ENCODE results near the gene NFE2L3. TPM values are rescaled to one million over a fixed set of nuclear protein-coding genes. Genes with fewer than 3 reads are reported as not detected.

Gene NFE2L3
- total and polyA plus RNA-seq, 2 donors (not counting 3 experiments of a cell fraction or from before 2014, with no cell fraction given), result 29.6 to 40.2 TPM

DNA sequence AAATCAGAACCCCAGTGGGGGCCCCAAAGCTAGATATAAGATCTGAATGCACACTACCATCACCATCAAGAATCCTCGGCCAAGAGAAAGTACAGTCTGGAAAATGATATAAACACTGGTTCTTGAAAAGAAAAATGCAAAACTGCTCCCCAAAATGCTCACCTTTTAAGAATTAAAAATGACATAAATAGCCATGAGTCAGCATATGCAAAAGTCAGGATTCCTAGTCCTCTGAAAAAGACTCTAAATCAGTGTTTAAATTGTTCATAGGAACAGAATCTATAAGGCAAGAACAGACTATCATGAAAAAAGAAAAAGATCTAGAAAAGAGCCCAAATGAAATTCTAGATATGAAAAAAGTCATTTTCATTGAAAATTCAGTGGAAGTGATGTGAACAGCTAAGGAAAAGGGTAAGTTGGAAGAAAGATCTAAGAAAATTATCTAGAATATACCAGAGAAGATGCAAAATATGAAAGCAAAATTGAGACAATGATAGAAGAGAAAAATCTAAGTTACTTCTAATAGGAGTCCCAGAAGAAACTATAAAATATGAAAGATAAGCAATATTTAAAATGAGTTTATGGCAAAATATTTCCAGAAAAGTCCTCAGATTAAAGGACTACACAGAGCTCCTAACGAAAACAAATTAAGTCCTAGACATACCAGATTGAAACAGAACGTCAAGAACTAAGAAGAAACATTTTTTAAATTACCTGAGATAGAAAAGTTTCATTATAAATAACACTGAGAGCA is 29.7 kb downstream of the NFE2L3 start:
- Histone ChIP-seq H3K4me1 (ENCODE audit: control insufficient read depth, extremely low read depth, insufficient read depth, low read length) (no peaks in the 10 kb centered on the region), H2AFZ (ENCODE audit: low read depth, low read length) (no peak overlapping the region), H3K4me2 (ENCODE audit: insufficient read depth, low read length) (no peak overlapping the region), H3K36me3 (ENCODE audit: control insufficient read depth in 2 of 2, extremely low read depth in 1 of 2, insufficient read depth in 2 of 2, low read length in 2 of 2) (peaks cover 2 to 5% of the 10 kb centered on the region in 2 experiments), H3K9me3 (replicated peaks; ENCODE audit: control insufficient read depth, insufficient read depth, low read length) (no peaks in the 10 kb centered on the region), H3K27me3 (ENCODE audit: control insufficient read depth in 2 of 2, insufficient read depth in 2 of 2, low read length in 2 of 2) (no peaks in the 10 kb centered on the region), H3K9ac (replicated peaks; ENCODE audit: extremely low read depth, insufficient read depth, low read length) (no peak overlapping the region), H3K9me1 (replicated peaks; ENCODE audit: control insufficient read depth, extremely low read depth, insufficient read depth, low read length) (no peaks in the 10 kb centered on the region), H4K20me1 (replicated peaks; ENCODE audit: control insufficient read depth, extremely low read depth, insufficient read depth, low read length) (no peaks in the 10 kb centered on the region), H3K79me2 (ENCODE audit: control insufficient read depth, insufficient read depth, low read length) (no peaks in the 10 kb centered on the region), H3K4me3 (replicated peaks in 1 of 3; ENCODE audit: insufficient read depth in 1 of 3, low read depth in 1 of 3, low read length in 3 of 3) (no peak overlapping the region), H3K27ac (ENCODE audit: insufficient read depth, low read depth, low read length) (no peak overlapping the region)
- TF ChIP-seq, protein P1, sequence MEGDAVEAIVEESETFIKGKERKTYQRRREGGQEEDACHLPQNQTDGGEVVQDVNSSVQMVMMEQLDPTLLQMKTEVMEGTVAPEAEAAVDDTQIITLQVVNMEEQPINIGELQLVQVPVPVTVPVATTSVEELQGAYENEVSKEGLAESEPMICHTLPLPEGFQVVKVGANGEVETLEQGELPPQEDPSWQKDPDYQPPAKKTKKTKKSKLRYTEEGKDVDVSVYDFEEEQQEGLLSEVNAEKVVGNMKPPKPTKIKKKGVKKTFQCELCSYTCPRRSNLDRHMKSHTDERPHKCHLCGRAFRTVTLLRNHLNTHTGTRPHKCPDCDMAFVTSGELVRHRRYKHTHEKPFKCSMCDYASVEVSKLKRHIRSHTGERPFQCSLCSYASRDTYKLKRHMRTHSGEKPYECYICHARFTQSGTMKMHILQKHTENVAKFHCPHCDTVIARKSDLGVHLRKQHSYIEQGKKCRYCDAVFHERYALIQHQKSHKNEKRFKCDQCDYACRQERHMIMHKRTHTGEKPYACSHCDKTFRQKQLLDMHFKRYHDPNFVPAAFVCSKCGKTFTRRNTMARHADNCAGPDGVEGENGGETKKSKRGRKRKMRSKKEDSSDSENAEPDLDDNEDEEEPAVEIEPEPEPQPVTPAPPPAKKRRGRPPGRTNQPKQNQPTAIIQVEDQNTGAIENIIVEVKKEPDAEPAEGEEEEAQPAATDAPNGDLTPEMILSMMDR (IDR thresholded peaks at IDR 0.05; ENCODE audit: extremely low read depth in 1 of 2, insufficient read depth in 1 of 2, low read depth in 1 of 2, low read length in 2 of 2), result no peak
- TF ChIP-seq, protein P2, sequence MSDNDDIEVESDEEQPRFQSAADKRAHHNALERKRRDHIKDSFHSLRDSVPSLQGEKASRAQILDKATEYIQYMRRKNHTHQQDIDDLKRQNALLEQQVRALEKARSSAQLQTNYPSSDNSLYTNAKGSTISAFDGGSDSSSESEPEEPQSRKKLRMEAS (IDR thresholded peaks at IDR 0.05; ENCODE audit: insufficient read depth, insufficient read length), result no peak
- TF ChIP-seq POLR2AphosphoS5 (IDR thresholded peaks at IDR 0.05; ENCODE audit: insufficient read depth, low read depth, low read length), result no peak
- TF ChIP-seq EZH2 (IDR thresholded peaks at IDR 0.05; ENCODE audit: borderline replicate concordance, low read depth, low read length, severe bottlenecking), result no peak
- no peak for TF ChIP-seq GATA2 (IDR thresholded peaks at IDR 0.05; ENCODE audit: insufficient read depth, insufficient read length, low read depth, low read length)
- no peak for TF ChIP-seq POLR2A (IDR thresholded peaks at IDR 0.05; ENCODE audit: low read depth, low read length)
- TF ChIP-seq JUN (IDR thresholded peaks at IDR 0.05; ENCODE audit: borderline replicate concordance, insufficient read depth, insufficient read length, low read depth), result no peak
- no peak for TF ChIP-seq FOS (IDR thresholded peaks at IDR 0.05; ENCODE audit: borderline replicate concordance, insufficient read depth, low read length)
- TF ChIP-seq MYC (IDR thresholded peaks at IDR 0.05; ENCODE audit: low read depth, low read length), result no peak
- no peak for DNase-seq (ENCODE audit: low read depth, low spot score)
- no TSS peak for BruUV-seq (replicated peaks)
- ChIA-PET POLR2A (interaction anchor here (1.5 to 1.7 kb wide), 2 partner anchors 10 to 30 kb away, joined by 3 to 8 read pairs; partner anchors contain the start of gene NFE2L3), CTCF (interaction anchor here (1.0 to 4.6 kb wide), 6 partner anchors 16 to 289 kb away, joined by 3 to 30 read pairs (median 8); partner anchors contain the start of gene NFE2L3)
- dilution Hi-C loops (cut with MboI; ENCODE audit: extremely low pct_ligation_motif_present, low sequenced_read_pairs), result loop anchor here (25.0 kb wide), 1 partner anchor 981 kb away; the partner anchor contains the start of genes HOXA10, HOXA3, HOXA7 and HOXA9
- FAIRE-seq, result no peak
- intact Hi-C loops (cut with micrococcal nuclease), result no loop called here

Measured in endothelial cell of umbilical vein (primary cell).